ENCODE measurements around the gene ARMC12. TPM values are rescaled to one million over a fixed set of nuclear protein-coding genes. Genes with fewer than 3 reads are reported as not detected.

The ARMC12 gene
- total and polyA plus RNA-seq, 2 experiments from 2014 or later: 0.90 to 0.94 TPM

- TF ChIP-seq ZNF462 (CRISPR knock-in tag; IDR thresholded peaks at IDR 0.05): no peak
- TF ChIP-seq EZH2phosphoT487 (IDR thresholded peaks at IDR 0.05; ENCODE audit: unreplicated experiment): no peak
- no peak for TF ChIP-seq NANOG (IDR thresholded peaks at IDR 0.05; ENCODE audit: borderline replicate concordance)
- no peak for TF ChIP-seq CTCF (conservative IDR thresholded peaks at IDR 0.05; ENCODE audit: low read depth in 2 of 2)
- no peak for TF ChIP-seq POLR2AphosphoS5 (IDR thresholded peaks at IDR 0.05; ENCODE audit: low read depth)
- no peak for TF ChIP-seq ZNF331 (CRISPR knock-in tag; IDR thresholded peaks at IDR 0.05; ENCODE audit: low read depth)
- TF ChIP-seq REST (IDR thresholded peaks at IDR 0.05; ENCODE audit: unreplicated experiment): no peak
- no peak for TF ChIP-seq EZH2 (IDR thresholded peaks at IDR 0.05; ENCODE audit: low read depth, unreplicated experiment)
- TF ChIP-seq JUNB (IDR thresholded peaks at IDR 0.05; ENCODE audit: unreplicated experiment): no peak
- no peak for TF ChIP-seq CREB1 (CRISPR knock-in tag; IDR thresholded peaks at IDR 0.05; ENCODE audit: low read depth)
- no peak for TF ChIP-seq ZNF114 (CRISPR knock-in tag; IDR thresholded peaks at IDR 0.05)
- TF ChIP-seq, protein P1, sequence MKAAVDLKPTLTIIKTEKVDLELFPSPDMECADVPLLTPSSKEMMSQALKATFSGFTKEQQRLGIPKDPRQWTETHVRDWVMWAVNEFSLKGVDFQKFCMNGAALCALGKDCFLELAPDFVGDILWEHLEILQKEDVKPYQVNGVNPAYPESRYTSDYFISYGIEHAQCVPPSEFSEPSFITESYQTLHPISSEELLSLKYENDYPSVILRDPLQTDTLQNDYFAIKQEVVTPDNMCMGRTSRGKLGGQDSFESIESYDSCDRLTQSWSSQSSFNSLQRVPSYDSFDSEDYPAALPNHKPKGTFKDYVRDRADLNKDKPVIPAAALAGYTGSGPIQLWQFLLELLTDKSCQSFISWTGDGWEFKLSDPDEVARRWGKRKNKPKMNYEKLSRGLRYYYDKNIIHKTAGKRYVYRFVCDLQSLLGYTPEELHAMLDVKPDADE (IDR thresholded peaks at IDR 0.05): no peak
- TF ChIP-seq STAT1 (IDR thresholded peaks at IDR 0.05; ENCODE audit: unreplicated experiment): no peak
- no peak for ATAC-seq
- H3K36me3 Mint-ChIP-seq (ENCODE audit: low read depth): no peaks in the 10 kb centered on the region
- H3K79me2 ChIP-seq (replicated peaks; ENCODE audit: insufficient read depth): no peaks in the 10 kb centered on the region
- H3F3A ChIP-seq (replicated peaks; ENCODE audit: low read depth): peaks cover 6% of the 10 kb centered on the region; the same call in 1 of the 2 replicates
- H2AFZ ChIP-seq: no peak overlapping the region
- H3K9me2 ChIP-seq (ENCODE audit: insufficient read depth): peaks cover 14% of the 10 kb centered on the region; the same call in 1 of the 2 replicates
- no peaks in the 10 kb centered on the region for H3K27me3 ChIP-seq (ENCODE audit: insufficient read depth)
- no peaks in the 10 kb centered on the region for H3K9me3 Mint-ChIP-seq
- H3K27ac Mint-ChIP-seq: 0 out of 2 replicates have a peak overlapping the region, but pooled peaks have one; percentile 17
- no peak overlapping the region for H3K4me3 ChIP-seq
- H4K20me1 ChIP-seq (replicated peaks; ENCODE audit: insufficient read depth): no peaks in the 10 kb centered on the region
- no peak overlapping the region for H3K27ac ChIP-seq (ENCODE audit: low read depth)
- H3K27me3 Mint-ChIP-seq (ENCODE audit: insufficient read depth, low read depth, poor library complexity): peaks cover 8% of the 10 kb centered on the region
- no peak overlapping the region for H3K4me3 Mint-ChIP-seq
- peaks cover 16% of the 10 kb centered on the region for H3K4me1 Mint-ChIP-seq
- no peaks in the 10 kb centered on the region for H3K36me3 ChIP-seq (ENCODE audit: insufficient read depth)
- H3K4me2 ChIP-seq: no peak overlapping the region
- H3K4me1 ChIP-seq (ENCODE audit: insufficient read depth): peaks cover 8% of the 10 kb centered on the region
- DNase-seq (ENCODE audit: low spot score): no peak
These were observed 58.7 kb downstream of the ARMC12 start for GRCh38 chr6:35795453-35796071.
